NCI-H510A (cell line): ENCODE data around the gene ANKS1B.
"Not testable (repeated sequence)": the region's sequence is repeated elsewhere in the genome, so short reads cannot be mapped to it uniquely, and the experiment has no call there.

Experiments
- DNase-seq: peaks from one replicate; lab custom pipeline; 2025; lab: John Stamatoyannopoulos, UW

Gene ANKS1B

GRCh38 chr12:99374023-99374422 lies 610.7 kb downstream of the ANKS1B start:
- DNase-seq = no peak

- no peak for DNase-seq
These were observed 612.3 kb downstream of the ANKS1B start for GRCh38 chr12:99372257-99372920.

GRCh38 chr12:99370421-99371138 lies 614.2 kb downstream of the ANKS1B start:
- DNase-seq = no peak

GRCh38 chr12:99367181-99367580 lies 617.6 kb downstream of the ANKS1B start:
- no peak for DNase-seq

GRCh38 chr12:99352269-99352668 lies 632.5 kb downstream of the ANKS1B start:
- no peak for DNase-seq

GRCh38 chr12:99343960-99344359 lies 640.8 kb downstream of the ANKS1B start:
- no peak for DNase-seq

- no peak for DNase-seq
These were observed 645.1 kb downstream of the ANKS1B start for GRCh38 chr12:99339663-99340062.

GRCh38 chr12:99334285-99335056 lies 650.3 kb downstream of the ANKS1B start:
- no peak for DNase-seq

GRCh38 chr12:99332936-99333591 lies 651.7 kb downstream of the ANKS1B start:
- DNase-seq = no peak

GRCh38 chr12:99330216-99330615 lies 654.5 kb downstream of the ANKS1B start:
- no peak for DNase-seq

- DNase-seq = not testable (repeated sequence)
These were observed 663.5 kb downstream of the ANKS1B start for GRCh38 chr12:99321210-99321609.

GRCh38 chr12:99311373-99311772 lies 673.4 kb downstream of the ANKS1B start:
- no peak for DNase-seq

- DNase-seq = no peak
These were observed 674.9 kb downstream of the ANKS1B start for GRCh38 chr12:99309812-99310211.

GRCh38 chr12:99302874-99303273 lies 681.9 kb downstream of the ANKS1B start:
- no peak for DNase-seq

GRCh38 chr12:99287136-99287535 lies 697.6 kb downstream of the ANKS1B start:
- no peak for DNase-seq

- no peak for DNase-seq
These were observed 700.6 kb downstream of the ANKS1B start for GRCh38 chr12:99284161-99284560.

GRCh38 chr12:99282624-99283023 lies 702.1 kb downstream of the ANKS1B start:
- no peak for DNase-seq

GRCh38 chr12:99282086-99282485 lies 702.6 kb downstream of the ANKS1B start:
- no peak for DNase-seq

GRCh38 chr12:99281277-99281676 lies 703.5 kb downstream of the ANKS1B start:
- DNase-seq = no peak

- no peak for DNase-seq
These were observed 705.8 kb downstream of the ANKS1B start for GRCh38 chr12:99278899-99279298.

- no peak for DNase-seq
These were observed 707.0 kb downstream of the ANKS1B start for GRCh38 chr12:99277591-99278379.

- DNase-seq = no peak
These were observed 713.7 kb downstream of the ANKS1B start for GRCh38 chr12:99271071-99271470.
